Right lung (tissue), 5 donors: Measurements from ENCODE around the gene KCTD2. TPM values are rescaled to one million over a fixed set of nuclear protein-coding genes. Genes with fewer than 3 reads are reported as not detected.

Source experiments
- DNase-seq, 2 donors: peaks; one replicate each; pipeline ENCODE4 v3.0.0-alpha.2; 2013
- polyA plus RNA-seq, 5 donors: library from polyadenylated mRNA; unstranded; fragments of 120-200 nt; gene quantifications; one replicate each; pipeline versions ENCODE4 v1.2.1 to v1.2.3, GENCODE V29; 2013; ENCODE audit warnings: inconsistent platforms in 1 of 5, low replicate concordance in 1 of 5; ENCODE audit not compliant: insufficient read length in 5 of 5, insufficient read depth in 1 of 5

Gene KCTD2
- polyA plus RNA-seq, 5 donors: 25.0 to 29.1 (median 28.6) TPM

GRCh38 chr17:75075597-75076336, 28.7 kb downstream of the KCTD2 start:
- no peak for DNase-seq

- DNase-seq: no peak
Observed at GRCh38 chr17:75077072-75077495, 30.1 kb downstream of the KCTD2 start.

- DNase-seq: peak in 1 of 2 donors; percentile 51
Observed at GRCh38 chr17:75077496-75078283, 30.7 kb downstream of the KCTD2 start.

GRCh38 chr17:75078284-75079022, 31.4 kb downstream of the KCTD2 start:
- DNase-seq: no peak

- DNase-seq: no peak
Observed at GRCh38 chr17:75079023-75079373, 32.0 kb downstream of the KCTD2 start.

- DNase-seq: no peak
Observed at GRCh38 chr17:75081611-75082540, 34.9 kb downstream of the KCTD2 start.

- DNase-seq: no peak
Observed at GRCh38 chr17:75082683-75083082, 35.7 kb downstream of the KCTD2 start.

GRCh38 chr17:75084039-75084660, 37.1 kb downstream of the KCTD2 start:
- no peak for DNase-seq

- no peak for DNase-seq
Observed at GRCh38 chr17:75086496-75087181, 39.6 kb downstream of the KCTD2 start.

- no peak for DNase-seq
Observed at GRCh38 chr17:75087182-75087557, 40.1 kb downstream of the KCTD2 start.

GRCh38 chr17:75087558-75088453, 40.8 kb downstream of the KCTD2 start, which contains the start of gene SLC16A5:
Gene SLC16A5, plus strand, starts transcription at chr17:75087954. Its CDS starts 5,683 bp downstream, at chr17:75093637.
- DNase-seq: peak; percentile 85 to 86

- DNase-seq: no peak
Observed at GRCh38 chr17:75088465-75089417, 41.7 kb downstream of the KCTD2 start.

GRCh38 chr17:75090871-75091854, 44.1 kb downstream of the KCTD2 start:
- DNase-seq: no peak

- no peak for DNase-seq
Observed at GRCh38 chr17:75091855-75092327, 44.9 kb downstream of the KCTD2 start.

- DNase-seq: no peak
Observed at GRCh38 chr17:75093548-75094158, 46.6 kb downstream of the KCTD2 start.

- DNase-seq: no peak
Observed at GRCh38 chr17:75094871-75095399, 47.9 kb downstream of the KCTD2 start.
